ENCODE results near the gene GPR161.

GPR161 gene

GRCh38 chr1:168146160-168146539, 9.4 kb upstream of the GPR161 start:
- no peak for DNase-seq

DNA sequence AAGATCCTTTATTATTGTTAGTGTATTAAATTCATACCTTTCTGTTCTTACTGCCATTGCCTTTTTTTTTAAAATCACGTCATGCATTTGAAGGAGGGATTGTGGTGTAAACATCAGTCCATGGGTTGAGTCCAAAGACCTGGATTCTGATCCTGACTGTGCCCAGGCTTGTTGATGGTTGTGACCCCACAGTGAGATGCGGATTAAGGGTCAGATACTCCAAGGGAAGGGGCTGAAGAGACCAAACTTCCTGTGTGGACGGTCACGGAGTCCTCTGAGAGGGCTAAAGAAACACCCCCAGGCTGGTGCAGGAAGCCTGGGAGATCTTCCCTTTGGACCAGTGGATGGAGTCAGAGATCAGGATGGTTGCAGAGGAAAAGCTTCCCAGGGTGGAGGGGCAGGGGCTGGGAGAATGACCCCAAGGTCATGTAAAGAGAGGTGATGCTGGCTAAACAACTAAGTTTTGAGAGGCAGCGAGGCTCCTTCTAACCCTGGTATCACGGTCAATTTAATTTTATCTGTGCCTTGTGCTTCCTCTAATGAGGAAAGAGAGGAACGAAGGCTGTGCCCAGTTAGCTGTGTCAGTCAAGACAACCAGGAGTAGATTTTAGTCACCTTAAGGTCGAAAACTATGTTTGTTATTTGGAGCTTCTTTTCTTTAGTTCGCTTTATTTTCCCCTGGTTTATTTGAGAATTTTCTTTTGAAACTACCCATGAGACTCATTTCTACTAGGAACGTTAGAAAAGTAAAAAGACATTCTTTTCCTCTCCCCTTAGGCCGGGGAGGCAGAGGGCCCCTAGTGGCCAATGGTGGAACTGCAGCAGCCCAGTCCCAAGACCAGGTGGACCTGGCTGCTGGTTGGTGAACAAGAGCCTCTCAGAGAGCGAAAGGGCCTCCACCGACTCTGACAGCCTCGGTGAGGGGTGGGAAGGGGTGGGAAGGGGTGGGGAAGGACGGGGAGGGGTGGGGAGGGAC, 8.7 kb upstream of the GPR161 start:
- DNase-seq: peak; percentile 52

DNA sequence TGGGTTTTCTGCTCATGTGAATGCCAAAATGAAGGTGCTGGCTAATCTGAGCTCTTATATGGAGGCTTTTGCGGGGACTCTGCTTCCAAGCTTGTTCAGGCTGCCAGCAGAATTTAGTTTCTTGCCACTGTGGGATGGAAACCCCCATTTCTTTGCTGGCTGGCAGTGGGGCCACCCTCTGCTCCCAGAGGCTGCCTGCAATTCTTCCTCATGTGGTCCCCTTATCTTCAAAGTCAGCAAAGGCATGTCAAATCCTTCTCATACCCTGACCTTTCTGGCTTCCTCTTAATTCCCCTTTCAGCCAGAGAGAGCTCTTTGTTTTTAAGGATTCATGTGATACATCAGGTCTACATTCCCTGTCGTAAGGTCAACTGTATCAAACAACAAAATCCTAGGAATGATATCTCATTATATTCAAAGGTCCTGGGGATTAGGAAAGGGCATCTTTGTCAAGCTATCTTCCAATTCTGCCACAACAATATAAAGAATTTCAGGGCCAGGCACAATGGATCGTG, 5.2 kb upstream of the GPR161 start:
- no peak for DNase-seq

- no peak for DNase-seq
Measured at GRCh38 chr1:168139070-168139469, 2.3 kb upstream of the GPR161 start.

GRCh38 chr1:168138134-168138533, 1.4 kb upstream of the GPR161 start:
- no peak for DNase-seq

DNA sequence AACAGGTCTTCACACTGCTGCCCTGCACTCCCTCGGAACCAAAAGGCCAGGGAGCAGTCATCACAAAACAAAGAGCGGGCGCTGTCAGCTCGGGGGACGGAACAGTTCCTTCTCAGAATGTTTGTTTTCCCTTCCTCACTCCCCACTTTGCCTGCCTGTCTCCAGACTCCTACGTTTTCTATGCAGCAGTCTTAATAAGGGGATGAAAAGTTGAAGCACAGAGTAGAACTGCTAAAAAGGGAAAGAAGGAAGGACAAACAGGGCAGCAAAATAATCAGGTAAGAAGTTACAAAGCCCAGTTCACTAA, 738 bp upstream of the GPR161 start:
- no peak for DNase-seq

DNA sequence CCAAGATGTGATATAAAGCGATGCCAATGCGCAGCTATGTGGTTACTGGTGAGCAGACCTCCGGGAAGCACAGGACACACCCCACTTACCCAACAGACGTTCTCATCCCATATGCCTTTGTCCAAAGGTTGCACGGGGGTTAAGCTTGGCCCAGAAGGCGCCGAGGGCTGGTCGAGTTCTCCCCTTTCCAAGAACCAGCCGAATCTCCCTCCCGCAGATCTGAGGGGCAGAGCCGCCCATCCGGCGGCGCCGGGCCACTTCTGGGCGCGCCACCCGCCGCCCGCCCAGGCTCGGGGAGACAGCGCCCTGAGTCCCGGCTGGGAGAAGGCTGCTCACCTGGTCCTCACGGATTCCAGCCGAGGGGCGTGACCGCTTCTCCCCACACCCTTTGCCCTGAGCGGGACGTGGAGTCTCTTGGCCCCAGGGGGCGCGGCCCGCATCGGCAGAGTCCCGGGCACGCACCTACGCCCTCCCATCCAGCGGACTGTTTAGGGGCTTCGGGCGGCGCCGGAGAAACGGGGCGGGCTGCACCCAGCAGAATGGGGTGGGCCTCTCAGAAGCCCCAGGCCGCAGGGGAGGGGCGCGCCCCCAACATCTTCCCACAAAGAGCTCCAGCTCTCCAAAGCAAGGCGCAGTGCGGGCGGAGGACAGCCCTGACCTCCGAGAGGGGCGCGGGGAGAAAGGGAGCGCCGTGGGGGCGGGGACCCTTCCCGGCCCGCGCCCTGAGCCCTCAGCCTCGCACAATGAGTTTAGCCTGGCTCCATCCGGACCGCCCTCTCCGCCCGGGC, 615 bp downstream of the GPR161 start:
- DNase-seq: no peak

DNA sequence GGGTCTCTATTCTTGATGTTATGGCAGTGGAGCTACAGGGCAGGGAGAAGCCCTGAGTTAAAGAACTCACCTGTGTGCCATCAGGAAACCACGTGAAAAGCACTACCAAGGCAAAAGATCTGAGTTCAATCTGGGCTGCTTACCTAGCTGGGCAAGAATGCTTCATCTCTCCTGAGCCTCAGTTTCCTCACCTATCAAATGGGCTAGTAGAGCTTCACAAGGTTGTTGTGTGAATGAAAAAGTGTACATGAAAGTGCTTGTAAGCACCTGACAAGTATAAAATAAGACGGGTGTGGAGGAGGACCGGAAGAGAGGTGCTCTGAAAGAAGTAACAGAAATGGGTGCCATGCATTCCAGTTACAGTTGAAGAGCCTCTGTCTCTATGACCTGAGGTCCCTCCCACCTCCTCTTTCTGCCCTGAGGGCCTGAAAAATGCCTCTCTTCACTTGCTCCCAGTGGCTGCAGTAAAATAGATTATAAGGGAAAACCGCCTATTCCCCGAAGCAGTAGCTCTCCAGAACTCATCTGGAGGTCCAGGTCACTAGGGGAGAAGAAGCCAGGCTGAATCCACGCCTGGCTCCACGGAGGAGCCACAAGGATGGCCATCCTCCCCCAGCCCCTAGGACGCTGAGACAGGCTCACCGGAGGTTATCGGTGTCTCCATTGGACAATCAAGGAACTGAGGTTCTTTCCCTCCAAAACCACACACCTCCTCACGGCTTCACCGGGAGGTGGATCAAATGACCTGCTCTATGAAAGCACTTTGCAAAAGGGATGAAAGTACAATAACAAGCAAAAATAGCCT, 1.4 kb downstream of the GPR161 start:
- DNase-seq: no peak

DNA sequence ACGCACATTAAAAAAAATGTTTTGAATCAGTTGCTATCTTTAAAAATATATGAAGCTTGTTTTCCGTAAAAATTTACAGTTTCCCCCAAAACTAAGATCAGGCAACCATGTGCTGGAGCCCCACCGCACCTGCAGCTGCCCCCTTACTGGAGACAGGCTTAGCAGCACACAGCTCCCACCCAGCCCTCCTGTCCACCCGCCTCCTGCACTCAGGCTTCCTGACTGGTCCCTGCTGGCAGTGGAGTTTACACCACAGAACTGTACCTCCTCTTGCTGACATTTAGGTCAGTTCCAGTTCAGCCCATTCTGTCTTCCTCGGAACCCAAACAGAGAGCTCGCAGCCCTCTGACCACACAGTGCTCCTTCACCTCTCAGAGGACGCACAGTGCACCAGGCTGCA, 2.1 kb downstream of the GPR161 start:
- no peak for DNase-seq

- DNase-seq: no peak
Measured at GRCh38 chr1:168134132-168134531, 2.6 kb downstream of the GPR161 start.

DNA sequence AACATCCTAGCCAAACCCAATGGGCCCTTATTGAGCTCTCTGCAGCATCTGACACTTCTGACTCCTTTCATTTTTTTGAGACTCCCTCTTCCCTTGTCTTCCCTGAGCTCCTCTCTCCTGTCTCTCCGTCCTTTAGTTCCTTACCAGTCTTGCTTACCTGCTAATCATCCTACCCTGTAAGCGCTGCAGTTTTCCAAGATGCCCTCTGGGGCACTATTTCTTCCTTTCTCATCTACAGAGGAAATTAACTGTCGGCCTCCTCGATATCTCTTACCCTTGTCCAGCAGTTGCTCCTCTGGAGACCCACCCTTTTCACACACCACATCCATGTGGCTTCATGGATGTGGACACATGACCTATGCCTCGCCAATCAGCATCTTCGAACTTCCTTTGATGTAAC, 6.8 kb downstream of the GPR161 start:
- DNase-seq: no peak

DNA sequence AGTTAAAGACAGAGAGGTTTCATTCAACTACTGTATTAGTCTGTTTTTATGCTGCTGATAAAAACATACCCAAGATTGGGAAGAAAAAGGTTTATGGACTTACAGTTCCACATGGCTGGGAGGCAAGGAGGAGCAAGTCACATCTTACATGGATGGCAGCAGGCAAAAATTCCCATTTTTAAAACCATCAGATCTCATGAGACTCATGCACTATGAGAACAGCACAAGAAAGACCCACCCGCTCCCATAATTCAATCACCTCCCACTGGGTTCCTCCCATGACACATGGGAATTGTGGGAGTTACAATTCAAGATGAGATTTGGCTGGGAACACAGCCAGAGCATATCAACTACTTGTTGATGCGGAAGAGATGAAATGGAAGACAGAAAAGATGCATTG, 9.2 kb downstream of the GPR161 start:
- no peak for DNase-seq

DNA sequence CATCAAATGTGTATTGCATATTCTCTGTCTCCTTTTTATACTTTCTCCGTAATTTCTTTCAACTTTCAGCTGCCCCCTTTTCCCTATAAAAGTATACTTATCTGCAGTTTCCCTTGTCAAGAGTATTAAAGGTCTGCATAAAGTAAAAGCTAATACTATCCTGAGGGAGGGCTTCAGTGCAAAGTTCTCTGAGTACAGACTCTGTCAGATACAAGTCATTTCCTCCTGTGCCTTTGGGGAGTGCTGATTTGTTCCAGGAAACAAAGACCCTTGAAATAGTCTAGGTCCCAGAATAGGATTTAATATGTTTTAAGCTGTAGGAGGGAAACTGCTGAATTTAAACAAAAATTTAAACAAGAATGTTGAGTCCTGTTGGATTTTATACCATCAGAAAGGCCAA, 11.7 kb downstream of the GPR161 start:
- no peak for DNase-seq

- no peak for DNase-seq
Measured at GRCh38 chr1:168121401-168122011, 15.2 kb downstream of the GPR161 start.

DNA sequence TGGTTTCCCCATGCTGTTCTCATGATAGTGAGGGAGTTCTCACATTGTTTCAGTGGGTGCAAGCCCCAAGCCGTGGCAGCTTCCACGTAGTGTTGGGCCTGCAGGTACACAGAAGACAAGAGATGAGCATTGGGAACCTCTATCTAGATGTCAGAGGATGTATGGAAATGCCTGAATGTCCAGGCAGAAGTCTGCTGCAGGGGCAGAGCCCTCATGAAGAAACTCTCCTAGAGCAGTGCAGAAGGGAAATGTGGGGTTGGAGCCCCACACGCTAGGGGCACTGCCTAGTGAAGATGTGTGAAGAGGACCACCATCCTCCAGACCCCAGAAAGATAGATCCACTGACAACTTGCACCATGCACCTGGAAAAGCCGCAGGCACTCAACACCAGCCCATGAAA, 17.0 kb downstream of the GPR161 start:
- DNase-seq: no peak

DNA sequence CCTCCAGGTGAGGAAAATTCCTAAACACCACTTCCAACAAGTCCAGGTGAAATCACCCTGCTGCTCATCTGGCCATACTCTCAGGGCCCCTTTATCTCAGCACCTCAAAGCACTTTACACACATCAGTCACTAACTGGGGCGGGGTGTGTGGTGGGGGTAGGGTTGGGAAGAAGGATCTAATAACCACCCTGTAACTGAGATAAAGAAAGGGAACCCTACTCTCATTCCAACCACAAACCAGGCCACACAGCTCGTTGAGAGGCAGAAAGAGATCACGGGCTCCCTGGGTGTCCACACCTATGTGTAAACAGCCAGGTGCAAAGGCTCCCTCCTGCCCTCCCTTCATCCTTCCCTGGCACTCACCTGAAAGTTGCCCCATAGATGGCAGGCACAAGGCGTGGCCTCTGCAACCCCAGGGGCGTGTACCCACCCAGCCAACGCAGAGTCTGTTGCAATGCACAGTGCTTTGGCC, 20.4 kb downstream of the GPR161 start:
- peak; percentile 85 for DNase-seq

- peak; percentile 56 for DNase-seq
Measured at GRCh38 chr1:168114845-168115244, 21.9 kb downstream of the GPR161 start.

- DNase-seq: peak; percentile 70
Measured at GRCh38 chr1:168112673-168113305, 23.9 kb downstream of the GPR161 start.

- no peak for DNase-seq
Measured at GRCh38 chr1:168110896-168111545, 25.7 kb downstream of the GPR161 start.

- DNase-seq: no peak
Measured at GRCh38 chr1:168106274-168106673, 30.5 kb downstream of the GPR161 start.

DNA sequence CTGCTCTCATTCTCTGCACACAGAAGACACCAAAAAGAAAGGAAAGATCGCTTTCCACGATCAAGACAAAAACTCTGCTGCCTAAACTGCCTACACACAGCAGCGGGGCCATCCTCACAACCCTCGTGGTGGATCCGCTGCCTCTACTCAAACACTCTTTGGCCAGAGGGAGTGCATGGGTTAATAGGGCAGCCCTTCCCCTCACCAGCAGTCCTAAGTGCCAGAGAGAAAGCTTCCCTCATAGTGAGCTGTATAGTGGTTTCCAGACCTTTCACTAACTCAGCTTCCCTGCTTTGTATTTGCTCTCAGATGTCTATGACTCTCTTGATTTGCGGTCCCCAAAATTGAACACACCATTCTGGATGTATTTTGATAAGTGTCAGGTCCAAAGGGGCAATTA, 30.9 kb downstream of the GPR161 start:
- no peak for DNase-seq

DNA sequence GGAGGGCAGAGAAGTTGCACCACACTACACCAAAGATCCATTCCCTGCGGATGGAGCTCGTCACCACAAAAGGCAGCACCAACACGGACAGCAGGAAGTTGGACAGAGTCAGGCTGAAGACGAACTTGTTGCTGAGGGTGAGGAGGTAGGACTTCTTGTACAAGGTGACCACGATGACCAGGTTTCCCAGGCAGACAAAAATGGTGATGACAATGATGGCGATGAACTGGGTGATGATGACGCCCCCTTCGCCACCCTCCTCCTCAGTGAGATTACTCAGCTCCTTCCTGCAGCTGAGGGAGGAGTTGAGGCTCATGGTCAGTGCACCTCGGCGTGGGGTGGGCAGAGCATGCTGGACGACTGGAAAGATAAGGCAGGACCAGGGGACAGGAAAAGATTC, 32.2 kb downstream of the GPR161 start:
- DNase-seq: no peak

All from NCI-H510A (cell line).